HUES6 (cell line): Measurements from ENCODE around the gene SMIM5.

Experiments used
- H3K27ac ChIP-seq: 2 replicates; pipeline ENCODE4 v1.7.0; 2013; ENCODE audit warnings: low read depth, mild to moderate bottlenecking, low read length, inconsistent platforms
- H3K27me3 ChIP-seq: 2 replicates; pipeline ENCODE4 v1.6.1; 2013; ENCODE audit warnings: low read length; ENCODE audit not compliant: control insufficient read depth, insufficient read depth
- H3K36me3 ChIP-seq: 2 replicates; pipeline ENCODE4 v1.6.1; 2013; ENCODE audit warnings: low read length; ENCODE audit not compliant: control insufficient read depth, insufficient read depth
- H3K4me1 ChIP-seq: 2 replicates; pipeline ENCODE4 v1.6.1; 2013; ENCODE audit warnings: low read length; ENCODE audit not compliant: control insufficient read depth, insufficient read depth
- H3K4me3 ChIP-seq: 2 replicates; pipeline ENCODE4 v1.5.1; 2013; ENCODE audit warnings: low read depth, low read length
- H3K9ac ChIP-seq: one replicate; pipeline ENCODE4 v1.6.1; 2013; ENCODE audit warnings: mild to moderate bottlenecking, low read length
- H3K9me3 ChIP-seq: 2 replicates; pipeline ENCODE4 v1.6.1; 2013; ENCODE audit warnings: low read depth, low read length; ENCODE audit not compliant: control insufficient read depth, insufficient read depth

The SMIM5 gene

GRCh38 chr17:75654176-75654575 is 20.9 kb downstream of the SMIM5 start:
- Histone ChIP-seq H3K27ac (no peak overlapping the region), H3K9me3 (no peaks in the 10 kb centered on the region), H3K36me3 (peaks cover 47% of the 10 kb centered on the region), H3K27me3 (no peaks in the 10 kb centered on the region), H3K4me3 (no peak overlapping the region), H3K4me1 (no peaks in the 10 kb centered on the region), H3K9ac (no peak overlapping the region)

DNA sequence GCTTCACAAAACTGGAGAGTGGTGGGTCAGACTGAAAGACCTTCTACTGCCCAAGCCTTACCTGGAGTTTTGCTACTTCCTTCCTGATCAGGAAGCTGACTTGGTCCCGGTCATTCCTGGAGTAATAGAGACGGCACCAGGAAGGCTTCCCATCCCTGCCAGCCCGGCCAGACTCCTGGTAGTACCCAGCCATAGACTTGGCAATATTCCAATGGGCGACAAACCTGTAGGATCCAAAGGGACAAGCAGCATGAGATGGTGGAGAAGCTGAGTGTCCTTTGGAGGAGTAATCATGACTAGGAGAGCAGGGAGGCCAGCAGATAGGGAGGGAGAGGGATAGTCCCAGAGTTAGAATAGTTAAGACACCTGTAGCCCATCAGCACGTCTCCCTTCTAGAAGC is 25.0 kb downstream of the SMIM5 start:
- Histone ChIP-seq H3K36me3 (peaks cover 50% of the 10 kb centered on the region), H3K27ac (no peak overlapping the region), H3K4me1 (no peaks in the 10 kb centered on the region), H3K9me3 (no peaks in the 10 kb centered on the region), H3K9ac (no peak overlapping the region), H3K4me3 (no peak overlapping the region), H3K27me3 (no peaks in the 10 kb centered on the region)

GRCh38 chr17:75661531-75661930 is 28.3 kb downstream of the SMIM5 start:
- H3K27ac ChIP-seq: no peak overlapping the region
- no peak overlapping the region for H3K9ac ChIP-seq
- no peak overlapping the region for H3K4me3 ChIP-seq
- H3K36me3 ChIP-seq: peaks cover 51% of the 10 kb centered on the region
- peaks cover 4% of the 10 kb centered on the region; the same call in 1 of the 2 replicates for H3K4me1 ChIP-seq
- H3K9me3 ChIP-seq: no peaks in the 10 kb centered on the region
- H3K27me3 ChIP-seq: no peaks in the 10 kb centered on the region

DNA sequence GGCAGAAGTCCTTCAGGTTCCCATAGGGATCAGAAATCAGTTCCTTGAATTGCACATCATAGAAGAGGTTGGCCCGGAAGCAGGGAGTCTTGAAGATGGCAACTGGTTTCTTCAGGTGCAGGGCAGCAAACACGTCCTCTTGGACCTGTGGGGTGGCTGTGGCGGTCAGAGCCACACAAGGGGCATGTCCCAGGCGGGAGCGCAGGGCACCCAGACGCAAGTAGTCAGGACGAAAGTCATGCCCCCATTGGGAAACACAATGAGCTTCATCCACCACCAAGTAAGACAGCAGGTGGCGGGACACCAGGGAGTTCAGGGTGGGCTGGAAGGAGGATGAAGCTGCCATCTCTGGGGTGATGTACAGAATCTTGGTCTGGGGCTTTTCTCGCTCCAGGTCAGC is 29.3 kb downstream of the SMIM5 start:
- Histone ChIP-seq H3K9ac (no peak overlapping the region), H3K4me1 (peaks cover 4% of the 10 kb centered on the region; the same call in 1 of the 2 replicates), H3K36me3 (peaks cover 46% of the 10 kb centered on the region), H3K9me3 (no peaks in the 10 kb centered on the region), H3K27ac (no peak overlapping the region), H3K27me3 (no peaks in the 10 kb centered on the region), H3K4me3 (no peak overlapping the region)

DNA sequence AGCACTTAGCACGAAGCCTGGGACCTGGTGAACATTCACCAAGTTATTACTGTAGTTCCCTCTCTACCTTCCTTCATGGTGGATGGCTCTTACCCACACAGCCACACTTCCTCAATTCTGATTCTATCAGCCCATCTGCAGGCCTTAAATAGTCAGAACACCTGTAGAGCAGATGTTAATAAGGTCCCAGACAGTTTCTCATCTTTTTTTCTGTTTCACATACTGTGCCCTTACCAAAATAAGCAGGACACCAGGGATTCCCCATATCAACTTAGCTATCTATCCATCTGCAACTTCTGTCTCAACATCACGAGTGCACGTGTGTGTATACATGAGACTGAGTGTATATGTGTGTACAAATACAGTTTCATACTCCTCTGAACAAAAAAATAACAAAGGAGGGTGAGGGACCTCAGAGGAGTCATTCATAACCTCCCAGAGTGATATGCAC is 30.9 kb downstream of the SMIM5 start:
- Histone ChIP-seq H3K4me1 (peaks cover 8% of the 10 kb centered on the region), H3K36me3 (peaks cover 47% of the 10 kb centered on the region), H3K9me3 (no peaks in the 10 kb centered on the region), H3K27ac (no peak overlapping the region), H3K4me3 (no peak overlapping the region), H3K9ac (no peak overlapping the region), H3K27me3 (no peaks in the 10 kb centered on the region)

DNA sequence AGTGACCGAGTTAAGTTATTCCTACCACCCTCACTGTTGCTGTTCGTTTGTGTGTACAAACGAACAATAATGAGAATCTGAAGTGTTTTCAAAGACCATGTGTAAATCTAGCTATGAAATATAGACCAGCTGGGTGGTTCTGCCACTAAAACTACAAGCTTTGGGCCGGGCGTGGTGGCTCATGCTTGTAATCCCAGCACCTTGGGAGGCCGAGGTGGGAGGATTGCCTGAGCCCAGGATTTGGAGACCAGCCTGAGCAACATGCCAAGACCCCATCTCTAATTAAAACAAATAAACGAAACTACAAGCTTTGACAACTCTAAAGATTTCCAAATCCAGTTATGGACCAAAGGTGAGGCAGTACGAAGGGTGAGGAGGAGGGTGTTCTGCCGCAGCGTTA is 32.7 kb downstream of the SMIM5 start:
- H3K36me3 ChIP-seq: peaks cover 49% of the 10 kb centered on the region

GRCh38 chr17:75666959-75667790 is 33.9 kb downstream of the SMIM5 start, which contains the start of the genes RECQL5 and SAP30BP:
Gene RECQL5 (minus strand): TSS chr17:75667154. CDS start chr17:75666557, 597 bp downstream.
Gene SAP30BP (plus strand): TSS chr17:75667338. CDS start chr17:75667373, 35 bp downstream.
- Histone ChIP-seq H3K27me3 (no peaks in the 10 kb centered on the region), H3K36me3 (peaks cover 50% of the 10 kb centered on the region), H3K9ac (peak within 1 kb of the TSS; percentile 95), H3K4me3 (peak within 1 kb of the TSS; percentile 96), H3K4me1 (peaks cover 8% of the 10 kb centered on the region), H3K9me3 (no peaks in the 10 kb centered on the region), H3K27ac (peak within 1 kb of the TSS; percentile 60)

More for the DNA sequence above, 32.7 kb downstream of the SMIM5 start:
- Histone ChIP-seq H3K27ac (no peak overlapping the region), H3K4me1 (peaks cover 8% of the 10 kb centered on the region), H3K4me3 (peak overlapping the region; percentile 96), H3K27me3 (no peaks in the 10 kb centered on the region), H3K9ac (peak overlapping the region; percentile 25), H3K9me3 (no peaks in the 10 kb centered on the region)

DNA sequence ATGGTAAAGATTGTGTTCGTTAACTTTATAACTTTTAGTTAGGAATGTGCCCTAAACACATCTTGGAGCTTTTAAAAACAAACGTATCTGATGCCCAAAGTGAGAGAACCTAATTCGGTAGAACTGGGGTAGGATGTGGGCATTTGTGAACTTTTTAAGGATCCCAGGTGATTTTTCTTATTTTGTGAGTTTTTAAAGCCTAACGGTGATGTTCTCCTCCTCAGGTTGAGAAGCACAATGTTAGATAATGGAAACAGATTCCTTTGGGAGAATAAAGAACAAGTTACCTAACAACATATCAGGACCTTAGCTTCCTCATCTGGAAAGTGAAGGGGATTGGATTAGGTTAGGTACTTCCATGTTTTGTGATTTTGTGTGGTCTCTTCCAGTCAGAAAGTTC is 34.6 kb downstream of the SMIM5 start:
- Histone ChIP-seq H3K9ac (peak overlapping the region; percentile 95), H3K4me1 (peaks cover 8% of the 10 kb centered on the region), H3K36me3 (peaks cover 49% of the 10 kb centered on the region), H3K27ac (peak overlapping the region; percentile 60; the same call in 1 of the 2 replicates), H3K27me3 (no peaks in the 10 kb centered on the region), H3K4me3 (peak overlapping the region; percentile 96), H3K9me3 (no peaks in the 10 kb centered on the region)

GRCh38 chr17:75668489-75668888 is 35.3 kb downstream of the SMIM5 start:
- H3K36me3 ChIP-seq: peaks cover 53% of the 10 kb centered on the region
- H3K4me1 ChIP-seq: peaks cover 8% of the 10 kb centered on the region
- no peak overlapping the region for H3K27ac ChIP-seq
- no peak overlapping the region for H3K9ac ChIP-seq
- H3K9me3 ChIP-seq: no peaks in the 10 kb centered on the region
- H3K4me3 ChIP-seq: peak overlapping the region; percentile 96
- H3K27me3 ChIP-seq: no peaks in the 10 kb centered on the region

DNA sequence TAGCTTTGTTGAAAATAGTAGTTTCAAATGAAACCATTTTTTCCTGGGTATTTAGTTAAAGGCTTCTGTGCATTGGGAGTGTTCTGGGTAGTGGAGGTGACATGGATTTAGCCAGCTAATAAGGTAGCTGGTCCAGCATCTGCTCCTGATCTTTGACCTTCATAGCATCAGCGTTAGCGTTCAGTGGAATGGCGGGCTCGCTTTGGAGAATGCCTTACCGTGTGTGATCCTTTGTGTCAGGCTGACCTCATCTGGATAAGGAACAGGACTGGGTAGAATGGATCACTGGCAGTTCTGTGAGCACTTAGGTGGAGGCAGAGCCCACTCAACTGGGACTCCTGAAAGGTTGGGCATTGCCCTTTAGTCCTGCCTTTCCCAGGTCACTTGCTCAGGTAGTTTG is 37.6 kb downstream of the SMIM5 start:
- Histone ChIP-seq H3K27ac (no peak overlapping the region), H3K4me1 (peaks cover 8% of the 10 kb centered on the region), H3K4me3 (no peak overlapping the region), H3K9ac (no peak overlapping the region), H3K27me3 (no peaks in the 10 kb centered on the region), H3K9me3 (no peaks in the 10 kb centered on the region), H3K36me3 (peaks cover 52% of the 10 kb centered on the region)

DNA sequence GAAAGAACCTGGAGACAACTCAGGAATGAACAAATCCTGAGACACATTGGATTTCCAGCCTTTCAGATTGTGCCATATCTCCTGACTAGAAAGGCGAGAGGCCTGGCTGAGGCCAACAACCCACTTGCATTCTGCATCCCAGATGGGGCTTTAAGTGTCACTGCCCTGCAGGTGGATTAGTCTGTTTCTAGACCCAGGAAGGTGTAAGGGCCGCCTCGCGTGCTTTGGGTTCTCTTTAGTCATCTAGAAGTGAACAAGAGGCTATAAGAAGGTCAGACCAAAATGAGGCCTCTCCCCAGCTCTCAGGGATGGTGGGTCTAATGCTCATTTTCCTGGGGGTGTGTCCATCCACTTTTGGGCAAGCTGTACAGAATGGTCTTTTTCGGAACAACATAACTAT is 38.8 kb downstream of the SMIM5 start:
- H3K27ac ChIP-seq: no peak overlapping the region
- H3K9me3 ChIP-seq: no peaks in the 10 kb centered on the region
- H3K4me1 ChIP-seq: peaks cover 4% of the 10 kb centered on the region
- H3K36me3 ChIP-seq: peaks cover 59% of the 10 kb centered on the region
- no peak overlapping the region for H3K9ac ChIP-seq
- no peaks in the 10 kb centered on the region for H3K27me3 ChIP-seq
- no peak overlapping the region for H3K4me3 ChIP-seq
